ENCODE data around the gene KLRG1. TPM values are rescaled to one million over a fixed set of nuclear protein-coding genes. Genes with fewer than 3 reads are reported as not detected.

KLRG1 gene
- total RNA-seq, 1 donor from 2014 or later: 8.0 TPM

GRCh38 chr12:9049520-9050133 lies 60.3 kb downstream of the KLRG1 start:
- Mint-ChIP-seq H3K9me3 (ENCODE audit: low read depth) (no peaks in the 10 kb centered on the region), H3K27me3 (no peaks in the 10 kb centered on the region), H3K27ac (no peak overlapping the region), H3K4me3 (ENCODE audit: low read depth) (no peak overlapping the region), H3K4me1 (ENCODE audit: low read depth) (no peaks in the 10 kb centered on the region), H3K36me3 (ENCODE audit: insufficient read depth) (no peaks in the 10 kb centered on the region)
- peak; percentile 80 for TF ChIP-seq CTCF (IDR thresholded peaks at IDR 0.05; ENCODE audit: unreplicated experiment)
- no peak for DNase-seq (ENCODE audit: low spot score, unreplicated experiment)

- H3K27ac Mint-ChIP-seq: no peak overlapping the region
- H3K9me3 Mint-ChIP-seq (ENCODE audit: low read depth): no peaks in the 10 kb centered on the region
- no peaks in the 10 kb centered on the region for H3K4me1 Mint-ChIP-seq (ENCODE audit: low read depth)
- no peak for TF ChIP-seq CTCF (IDR thresholded peaks at IDR 0.05; ENCODE audit: unreplicated experiment)
- DNase-seq (ENCODE audit: low spot score, unreplicated experiment): no peak
- H3K27me3 Mint-ChIP-seq: no peaks in the 10 kb centered on the region
- H3K4me3 Mint-ChIP-seq (ENCODE audit: low read depth): no peak overlapping the region
- H3K36me3 Mint-ChIP-seq (ENCODE audit: insufficient read depth): no peaks in the 10 kb centered on the region
These were observed 61.3 kb downstream of the KLRG1 start for GRCh38 chr12:9050521-9051157.

- Mint-ChIP-seq H3K36me3 (ENCODE audit: insufficient read depth) (no peaks in the 10 kb centered on the region), H3K27ac (no peak overlapping the region), H3K27me3 (no peaks in the 10 kb centered on the region), H3K9me3 (ENCODE audit: low read depth) (no peaks in the 10 kb centered on the region), H3K4me3 (ENCODE audit: low read depth) (no peak overlapping the region), H3K4me1 (ENCODE audit: low read depth) (no peaks in the 10 kb centered on the region)
- DNase-seq (ENCODE audit: low spot score, unreplicated experiment): no peak
- TF ChIP-seq CTCF (IDR thresholded peaks at IDR 0.05; ENCODE audit: unreplicated experiment): no peak
These were observed 61.8 kb downstream of the KLRG1 start for GRCh38 chr12:9051158-9051550.

GRCh38 chr12:9052610-9053009 lies 63.3 kb downstream of the KLRG1 start:
- no peaks in the 10 kb centered on the region for H3K27me3 Mint-ChIP-seq
- no peak overlapping the region for H3K4me3 Mint-ChIP-seq (ENCODE audit: low read depth)
- no peaks in the 10 kb centered on the region for H3K9me3 Mint-ChIP-seq (ENCODE audit: low read depth)
- no peak for TF ChIP-seq CTCF (IDR thresholded peaks at IDR 0.05; ENCODE audit: unreplicated experiment)
- DNase-seq (ENCODE audit: low spot score, unreplicated experiment): no peak
- no peaks in the 10 kb centered on the region for H3K4me1 Mint-ChIP-seq (ENCODE audit: low read depth)
- no peak overlapping the region for H3K27ac Mint-ChIP-seq
- no peaks in the 10 kb centered on the region for H3K36me3 Mint-ChIP-seq (ENCODE audit: insufficient read depth)

Other genes with a start within 250 kb of the KLRG1 start
- gene A2ML1, start 166.9 kb upstream of the KLRG1 start, total RNA-seq: 0.19 and 0.38 TPM in 2 replicates
- 200 and 209 TPM in 2 replicates for gene PHC1, start 75.0 kb upstream of the KLRG1 start, total RNA-seq
- gene M6PR, start 39.9 kb upstream of the KLRG1 start, total RNA-seq: 189 and 200 TPM in 2 replicates
- gene A2M, start 126.4 kb downstream of the KLRG1 start, total RNA-seq: 1.1 and 2.0 TPM in 2 replicates
- gene PZP, start 218.8 kb downstream of the KLRG1 start, total RNA-seq: 0.24 and 0.29 TPM in 2 replicates

Measured in progenitor cell of endocrine pancreas (in vitro differentiated cells).